ENCODE results near the gene TM4SF4. TPM values are rescaled to one million over a fixed set of nuclear protein-coding genes. Genes with fewer than 3 reads are reported as not detected.

The TM4SF4 gene
- total RNA-seq, 1 experiment from 2014 or later = 1.4 TPM

DNA sequence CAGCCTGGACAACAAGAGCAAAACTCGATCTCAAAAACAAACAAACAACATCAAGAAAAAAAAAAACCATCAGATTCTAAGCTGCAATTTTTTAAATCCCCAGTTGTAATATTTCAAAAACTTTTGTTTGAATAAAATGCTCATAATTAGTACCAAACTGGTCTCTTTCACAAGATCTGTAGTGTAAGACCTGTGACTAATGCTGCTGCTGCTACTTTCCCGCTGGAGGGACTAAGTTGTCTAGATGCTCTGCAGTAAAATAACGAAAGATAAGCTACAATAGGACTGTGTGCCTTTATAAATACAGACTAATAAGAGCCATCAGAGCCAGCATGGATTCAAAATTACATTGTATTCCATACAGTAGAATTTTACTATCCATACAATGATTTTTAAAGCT is 45.4 kb downstream of the TM4SF4 start:
- DNase-seq (ENCODE audit: low spot score) = no peak
- H3K27ac Mint-ChIP-seq = no peak overlapping the region
- no peak for ATAC-seq
- ChIA-PET CTCF (interaction anchor here (0.8 kb wide), 1 partner anchor 251 kb away, joined by 3 read pairs; no protein-coding TSS in a partner anchor), POLR2A (no interaction called here)
- H3K27me3 Mint-ChIP-seq (ENCODE audit: low read depth) = no peaks in the 10 kb centered on the region
- no peaks in the 10 kb centered on the region for H3K9me3 Mint-ChIP-seq
- H3K36me3 Mint-ChIP-seq = peaks cover 11% of the 10 kb centered on the region
- H3K4me1 Mint-ChIP-seq = no peaks in the 10 kb centered on the region
- TF ChIP-seq, protein P1, sequence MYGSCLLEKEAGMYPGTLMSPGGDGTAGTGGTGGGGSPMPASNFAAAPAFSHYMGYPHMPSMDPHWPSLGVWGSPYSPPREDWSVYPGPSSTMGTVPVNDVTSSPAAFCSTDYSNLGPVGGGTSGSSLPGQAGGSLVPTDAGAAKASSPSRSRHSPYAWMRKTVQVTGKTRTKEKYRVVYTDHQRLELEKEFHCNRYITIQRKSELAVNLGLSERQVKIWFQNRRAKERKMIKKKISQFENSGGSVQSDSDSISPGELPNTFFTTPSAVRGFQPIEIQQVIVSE (CRISPR knock-in tag; IDR thresholded peaks at IDR 0.05; ENCODE audit: borderline replicate concordance) = no peak
- TF ChIP-seq NR3C1 (CRISPR knock-in tag; conservative IDR thresholded peaks at IDR 0.05; ENCODE audit: low read depth) (no peak), FOXP1 (CRISPR knock-in tag; IDR thresholded peaks at IDR 0.05; ENCODE audit: borderline replicate concordance) (no peak), SMAD3 (CRISPR knock-in tag; IDR thresholded peaks at IDR 0.05; ENCODE audit: borderline replicate concordance) (no peak), ZNF423 (CRISPR knock-in tag; IDR thresholded peaks at IDR 0.05) (no peak), ZNF121 (CRISPR knock-in tag; IDR thresholded peaks at IDR 0.05) (no peak)
- TF ChIP-seq, protein P2, sequence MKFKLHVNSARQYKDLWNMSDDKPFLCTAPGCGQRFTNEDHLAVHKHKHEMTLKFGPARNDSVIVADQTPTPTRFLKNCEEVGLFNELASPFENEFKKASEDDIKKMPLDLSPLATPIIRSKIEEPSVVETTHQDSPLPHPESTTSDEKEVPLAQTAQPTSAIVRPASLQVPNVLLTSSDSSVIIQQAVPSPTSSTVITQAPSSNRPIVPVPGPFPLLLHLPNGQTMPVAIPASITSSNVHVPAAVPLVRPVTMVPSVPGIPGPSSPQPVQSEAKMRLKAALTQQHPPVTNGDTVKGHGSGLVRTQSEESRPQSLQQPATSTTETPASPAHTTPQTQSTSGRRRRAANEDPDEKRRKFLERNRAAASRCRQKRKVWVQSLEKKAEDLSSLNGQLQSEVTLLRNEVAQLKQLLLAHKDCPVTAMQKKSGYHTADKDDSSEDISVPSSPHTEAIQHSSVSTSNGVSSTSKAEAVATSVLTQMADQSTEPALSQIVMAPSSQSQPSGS (CRISPR knock-in tag; IDR thresholded peaks at IDR 0.05; ENCODE audit: borderline replicate concordance, low read depth) = no peak
- H3K4me3 Mint-ChIP-seq = no peak overlapping the region

DNA sequence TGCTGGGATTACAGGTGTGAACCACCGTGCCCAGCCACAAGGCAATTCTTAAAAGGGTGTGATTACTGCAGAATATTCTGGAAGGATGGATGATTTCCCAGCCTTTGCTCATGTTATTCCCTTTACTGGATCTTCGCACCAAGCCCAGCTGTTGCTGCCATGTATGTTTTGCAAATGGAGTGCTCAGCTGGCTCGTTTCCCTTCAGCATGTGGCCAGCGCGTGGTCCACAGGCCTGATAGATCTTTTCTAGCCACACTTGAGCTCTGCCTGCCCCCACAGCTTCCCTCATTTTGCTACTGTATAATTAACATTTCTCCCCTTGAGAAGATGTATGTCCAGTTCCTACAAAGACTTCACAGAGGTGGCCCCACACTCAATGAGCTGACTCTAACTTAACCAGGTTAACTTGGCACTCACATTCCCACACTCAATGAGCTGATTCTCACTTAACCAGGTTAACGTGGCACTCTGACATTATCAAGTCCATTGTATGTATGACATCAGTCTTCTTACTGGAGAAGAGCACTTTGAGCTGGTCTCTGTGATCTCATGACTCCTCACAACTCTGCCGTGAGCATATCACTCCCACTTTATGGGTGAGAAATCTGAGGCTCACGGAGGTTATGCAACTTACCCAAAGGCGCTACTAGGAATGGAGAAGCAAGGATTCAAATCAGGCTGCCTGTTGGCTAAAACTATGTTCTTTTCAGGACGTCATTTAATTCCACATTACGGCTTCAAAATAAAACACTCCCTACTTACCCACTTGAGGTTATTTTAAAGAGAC is 49.2 kb downstream of the TM4SF4 start:
- TF ChIP-seq, protein P3, sequence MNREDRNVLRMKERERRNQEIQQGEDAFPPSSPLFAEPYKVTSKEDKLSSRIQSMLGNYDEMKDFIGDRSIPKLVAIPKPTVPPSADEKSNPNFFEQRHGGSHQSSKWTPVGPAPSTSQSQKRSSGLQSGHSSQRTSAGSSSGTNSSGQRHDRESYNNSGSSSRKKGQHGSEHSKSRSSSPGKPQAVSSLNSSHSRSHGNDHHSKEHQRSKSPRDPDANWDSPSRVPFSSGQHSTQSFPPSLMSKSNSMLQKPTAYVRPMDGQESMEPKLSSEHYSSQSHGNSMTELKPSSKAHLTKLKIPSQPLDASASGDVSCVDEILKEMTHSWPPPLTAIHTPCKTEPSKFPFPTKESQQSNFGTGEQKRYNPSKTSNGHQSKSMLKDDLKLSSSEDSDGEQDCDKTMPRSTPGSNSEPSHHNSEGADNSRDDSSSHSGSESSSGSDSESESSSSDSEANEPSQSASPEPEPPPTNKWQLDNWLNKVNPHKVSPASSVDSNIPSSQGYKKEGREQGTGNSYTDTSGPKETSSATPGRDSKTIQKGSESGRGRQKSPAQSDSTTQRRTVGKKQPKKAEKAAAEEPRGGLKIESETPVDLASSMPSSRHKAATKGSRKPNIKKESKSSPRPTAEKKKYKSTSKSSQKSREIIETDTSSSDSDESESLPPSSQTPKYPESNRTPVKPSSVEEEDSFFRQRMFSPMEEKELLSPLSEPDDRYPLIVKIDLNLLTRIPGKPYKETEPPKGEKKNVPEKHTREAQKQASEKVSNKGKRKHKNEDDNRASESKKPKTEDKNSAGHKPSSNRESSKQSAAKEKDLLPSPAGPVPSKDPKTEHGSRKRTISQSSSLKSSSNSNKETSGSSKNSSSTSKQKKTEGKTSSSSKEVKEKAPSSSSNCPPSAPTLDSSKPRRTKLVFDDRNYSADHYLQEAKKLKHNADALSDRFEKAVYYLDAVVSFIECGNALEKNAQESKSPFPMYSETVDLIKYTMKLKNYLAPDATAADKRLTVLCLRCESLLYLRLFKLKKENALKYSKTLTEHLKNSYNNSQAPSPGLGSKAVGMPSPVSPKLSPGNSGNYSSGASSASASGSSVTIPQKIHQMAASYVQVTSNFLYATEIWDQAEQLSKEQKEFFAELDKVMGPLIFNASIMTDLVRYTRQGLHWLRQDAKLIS (CRISPR knock-in tag; IDR thresholded peaks at IDR 0.05; ENCODE audit: borderline replicate concordance) = no peak
- TF ChIP-seq, protein P4, sequence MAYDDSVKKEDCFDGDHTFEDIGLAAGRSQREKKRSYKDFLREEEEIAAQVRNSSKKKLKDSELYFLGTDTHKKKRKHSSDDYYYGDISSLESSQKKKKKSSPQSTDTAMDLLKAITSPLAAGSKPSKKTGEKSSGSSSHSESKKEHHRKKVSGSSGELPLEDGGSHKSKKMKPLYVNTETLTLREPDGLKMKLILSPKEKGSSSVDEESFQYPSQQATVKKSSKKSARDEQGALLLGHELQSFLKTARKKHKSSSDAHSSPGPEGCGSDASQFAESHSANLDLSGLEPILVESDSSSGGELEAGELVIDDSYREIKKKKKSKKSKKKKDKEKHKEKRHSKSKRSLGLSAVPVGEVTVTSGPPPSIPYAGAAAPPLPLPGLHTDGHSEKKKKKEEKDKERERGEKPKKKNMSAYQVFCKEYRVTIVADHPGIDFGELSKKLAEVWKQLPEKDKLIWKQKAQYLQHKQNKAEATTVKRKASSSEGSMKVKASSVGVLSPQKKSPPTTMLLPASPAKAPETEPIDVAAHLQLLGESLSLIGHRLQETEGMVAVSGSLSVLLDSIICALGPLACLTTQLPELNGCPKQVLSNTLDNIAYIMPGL (CRISPR knock-in tag; IDR thresholded peaks at IDR 0.05) = no peak
- TF ChIP-seq KAT7 (CRISPR knock-in tag; IDR thresholded peaks at IDR 0.05; ENCODE audit: borderline replicate concordance) (no peak), ZNF138 (CRISPR knock-in tag; conservative IDR thresholded peaks at IDR 0.05) (no peak)
- ATAC-seq (no peak), DNase-seq (ENCODE audit: low spot score) (no peak)
- ChIA-PET POLR2A (no interaction called here), CTCF (interaction anchor here (0.8 to 1.6 kb wide), 4 partner anchors 11 to 284 kb away, joined by 3 to 4 read pairs (median 4); partner anchors contain the start of gene COMMD2)
- Mint-ChIP-seq H3K4me3 (no peak overlapping the region), H3K4me1 (peaks cover 10% of the 10 kb centered on the region), H3K36me3 (peaks cover 17% of the 10 kb centered on the region), H3K27ac (no peak overlapping the region), H3K9me3 (no peaks in the 10 kb centered on the region), H3K27me3 (ENCODE audit: low read depth) (no peaks in the 10 kb centered on the region)
